Measurements from ENCODE around the gene IQGAP2.

IQGAP2 gene

DNA sequence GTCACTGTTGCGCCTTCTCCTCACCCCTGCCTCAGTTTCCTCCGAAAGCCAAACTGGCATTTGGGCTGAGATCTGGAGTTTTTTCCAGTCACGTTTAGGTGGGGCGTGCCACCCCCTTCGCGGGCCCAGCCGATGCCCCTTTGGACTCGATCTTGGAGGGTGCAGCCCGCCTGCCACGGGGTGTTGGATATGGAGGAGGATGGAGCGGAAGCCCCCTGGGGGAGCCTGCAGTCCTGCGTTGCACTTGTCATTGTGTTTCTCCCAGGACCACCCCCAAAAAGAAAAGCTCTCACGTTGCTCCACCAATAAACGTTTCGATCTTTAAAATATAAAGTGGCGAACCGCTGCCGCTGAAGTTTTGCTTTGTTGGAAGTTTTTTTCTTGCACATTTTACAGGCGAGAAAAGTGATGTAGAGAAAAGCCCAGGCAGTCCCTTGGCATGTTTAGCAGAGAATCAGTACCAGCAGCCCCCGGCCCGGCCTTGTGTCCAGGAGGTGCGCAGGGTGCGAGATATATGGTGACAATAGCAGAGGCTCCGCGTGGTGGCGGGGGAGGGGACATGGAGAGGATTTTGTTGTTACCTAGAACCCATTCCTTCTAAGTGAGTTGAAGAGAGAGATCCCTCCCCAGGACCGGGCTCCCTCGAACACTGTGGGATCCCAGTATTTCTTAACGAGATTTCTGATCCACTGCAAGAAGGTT lies 313.5 kb downstream of the IQGAP2 start:
- Mint-ChIP-seq H3K36me3 (no peaks in the 10 kb centered on the region), H3K4me3 (peak overlapping the region; percentile 79), H3K27me3 (peaks cover 21% of the 10 kb centered on the region), H3K4me1 (peaks cover 17% of the 10 kb centered on the region), H3K9me3 (peaks cover 2% of the 10 kb centered on the region), H3K27ac (no peak overlapping the region)
- ATAC-seq (ENCODE audit: low read depth) (no peak), DNase-seq (ENCODE audit: low spot score in 2 of 2) (no peak)

DNA sequence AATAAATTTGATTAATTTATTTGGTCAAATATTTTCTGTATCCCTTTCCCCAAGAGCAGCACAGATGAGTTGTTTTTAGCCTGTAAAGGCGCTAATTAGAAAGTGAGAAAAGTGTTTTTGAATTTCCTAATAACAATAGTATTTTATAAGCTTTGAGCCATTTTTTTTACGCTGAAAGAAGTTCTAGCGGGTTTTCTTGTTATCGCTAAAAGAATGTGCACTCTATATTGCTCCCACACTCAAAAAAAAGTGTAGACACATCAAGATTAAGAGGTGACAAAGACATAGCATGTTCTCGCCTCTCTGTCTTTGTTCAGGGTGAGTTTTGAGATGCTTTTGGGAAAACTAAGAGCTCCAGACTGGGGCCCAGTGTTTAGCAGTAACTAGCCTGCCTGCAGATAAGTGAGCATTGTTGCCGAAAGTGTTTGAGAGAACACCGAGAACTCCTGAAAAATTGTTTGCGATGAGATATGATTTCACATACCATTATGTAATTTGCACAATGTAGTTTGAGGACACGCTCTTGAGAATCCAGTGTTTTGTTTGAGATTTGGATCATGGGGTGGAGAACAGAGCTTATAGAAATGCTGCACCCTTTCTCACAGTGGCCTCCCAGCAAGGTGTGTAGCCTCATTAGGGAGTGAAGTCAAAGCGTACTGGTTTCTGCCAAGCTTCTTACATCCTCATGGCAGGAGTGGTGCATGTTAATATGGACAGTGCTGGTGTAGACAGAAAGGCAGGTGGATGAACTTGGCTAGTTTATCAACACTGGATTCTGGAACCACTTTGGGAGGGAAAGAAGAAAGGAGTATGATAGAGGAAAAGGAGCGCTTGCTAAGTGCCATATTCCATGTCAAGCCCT lies 314.4 kb downstream of the IQGAP2 start:
- no peak for ATAC-seq (ENCODE audit: low read depth)
- DNase-seq (ENCODE audit: low spot score in 2 of 2): no peak
- Mint-ChIP-seq H3K4me3 (no peak overlapping the region), H3K9me3 (peaks cover 2% of the 10 kb centered on the region), H3K4me1 (peaks cover 17% of the 10 kb centered on the region), H3K27me3 (peaks cover 19% of the 10 kb centered on the region), H3K36me3 (no peaks in the 10 kb centered on the region), H3K27ac (no peak overlapping the region)

DNA sequence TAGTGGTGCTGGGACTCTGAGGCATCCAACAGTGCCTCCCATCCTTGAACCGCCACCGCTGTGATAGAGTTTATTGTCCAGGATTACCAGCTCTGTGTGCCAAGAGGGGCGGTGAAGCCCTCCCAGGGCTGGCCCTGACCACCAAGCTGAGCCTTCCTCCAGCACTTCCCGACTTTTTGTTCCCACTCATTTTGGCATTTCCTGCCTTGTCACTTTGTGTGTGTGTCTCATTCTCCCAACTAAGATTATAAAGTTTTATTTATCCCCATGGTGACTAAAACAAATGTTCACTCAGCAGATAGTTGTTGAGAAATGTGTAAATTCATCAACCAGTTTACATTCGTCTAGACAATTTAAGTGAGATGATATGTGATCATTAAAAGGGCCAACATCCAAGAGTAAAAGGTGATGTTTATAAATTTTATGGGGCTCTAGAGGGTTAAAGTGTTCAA lies 315.3 kb downstream of the IQGAP2 start:
- no peak overlapping the region for H3K27ac Mint-ChIP-seq
- DNase-seq (ENCODE audit: low spot score in 2 of 2): no peak
- H3K9me3 Mint-ChIP-seq: peaks cover 2% of the 10 kb centered on the region
- H3K4me1 Mint-ChIP-seq: peaks cover 17% of the 10 kb centered on the region
- no peak for ATAC-seq (ENCODE audit: low read depth)
- no peak overlapping the region for H3K4me3 Mint-ChIP-seq
- H3K27me3 Mint-ChIP-seq: peaks cover 19% of the 10 kb centered on the region
- H3K36me3 Mint-ChIP-seq: no peaks in the 10 kb centered on the region

DNA sequence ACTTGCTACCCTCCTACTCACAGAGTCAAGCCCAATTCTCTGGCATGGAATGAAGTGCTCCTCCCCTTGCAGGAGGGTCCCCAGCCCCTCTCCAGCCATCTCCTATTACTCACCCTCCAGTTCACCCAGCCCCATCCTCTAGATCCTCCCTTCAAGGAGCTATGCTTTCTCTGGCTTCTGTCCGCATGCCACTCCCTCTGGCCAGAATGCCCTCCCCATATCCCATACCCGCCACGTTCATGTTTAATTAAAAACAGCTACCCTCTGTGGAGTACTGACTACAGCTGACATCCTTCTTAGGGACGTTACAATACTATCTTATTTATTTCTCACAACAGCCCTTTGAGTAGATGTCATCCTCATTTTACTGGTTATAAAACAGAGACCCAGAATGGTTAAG lies 315.8 kb downstream of the IQGAP2 start:
- peaks cover 17% of the 10 kb centered on the region for H3K27me3 Mint-ChIP-seq
- H3K36me3 Mint-ChIP-seq: no peaks in the 10 kb centered on the region
- DNase-seq (ENCODE audit: low spot score in 2 of 2) (no peak), ATAC-seq (ENCODE audit: low read depth) (no peak)
- no peak overlapping the region for H3K4me3 Mint-ChIP-seq
- peaks cover under 1% of the 10 kb centered on the region for H3K9me3 Mint-ChIP-seq
- peaks cover 16% of the 10 kb centered on the region for H3K4me1 Mint-ChIP-seq
- no peak overlapping the region for H3K27ac Mint-ChIP-seq

DNA sequence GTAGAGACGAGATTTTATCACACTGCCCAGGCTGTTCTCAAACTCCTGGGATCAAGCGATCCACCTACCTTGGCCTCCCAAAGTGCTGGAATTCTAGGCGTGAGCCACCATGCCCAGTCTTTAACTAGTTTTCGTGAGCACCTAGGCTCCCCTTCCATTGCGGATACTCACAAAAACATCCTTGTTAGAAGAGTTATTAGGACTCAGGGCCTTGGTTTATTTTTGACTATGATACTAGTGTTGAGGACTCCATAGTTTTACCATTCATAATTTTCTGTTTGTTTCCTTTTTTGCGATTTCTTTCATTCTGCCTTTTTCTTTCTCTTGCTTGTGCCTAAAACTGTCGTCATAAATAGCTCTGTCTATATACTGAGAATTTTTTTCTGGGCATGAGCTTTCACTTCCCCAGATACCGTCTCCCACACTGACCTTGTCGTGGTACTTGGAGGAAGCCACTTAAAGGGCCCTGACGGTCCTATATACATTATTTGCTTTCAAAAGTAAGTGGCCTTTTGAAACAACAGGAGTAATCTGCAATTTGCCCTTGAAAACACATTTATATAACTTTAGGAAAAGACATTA lies 318.0 kb downstream of the IQGAP2 start:
- Mint-ChIP-seq H3K4me1 (peaks cover 9% of the 10 kb centered on the region), H3K4me3 (no peak overlapping the region), H3K27me3 (peaks cover 10% of the 10 kb centered on the region), H3K9me3 (no peaks in the 10 kb centered on the region), H3K36me3 (no peaks in the 10 kb centered on the region), H3K27ac (no peak overlapping the region)
- DNase-seq (ENCODE audit: low spot score in 2 of 2) (no peak), ATAC-seq (ENCODE audit: low read depth) (peak; percentile 72)

DNA sequence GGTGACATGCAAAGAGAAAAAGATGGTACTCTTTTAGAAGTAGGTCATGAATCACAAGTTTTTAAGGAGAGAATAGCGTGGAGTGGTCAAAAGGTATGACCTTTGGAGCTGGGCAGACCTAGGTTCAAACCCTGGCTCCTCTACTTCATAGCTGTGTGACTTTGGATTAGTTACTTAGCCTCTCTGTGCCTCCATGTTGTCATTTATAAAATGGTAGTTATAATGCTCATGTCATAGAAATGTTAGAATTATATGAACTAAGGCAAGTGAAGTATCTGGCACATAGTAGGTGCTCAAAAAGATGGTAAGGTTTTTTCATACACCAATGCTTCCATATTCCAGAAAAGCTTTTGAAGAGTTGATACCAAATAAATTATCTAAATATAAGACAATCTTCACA lies 320.2 kb downstream of the IQGAP2 start:
- Mint-ChIP-seq H3K9me3 (peaks cover 1% of the 10 kb centered on the region), H3K27me3 (peaks cover 4% of the 10 kb centered on the region), H3K36me3 (no peaks in the 10 kb centered on the region), H3K4me1 (peaks cover 3% of the 10 kb centered on the region), H3K27ac (no peak overlapping the region), H3K4me3 (no peak overlapping the region)
- no peak for ATAC-seq (ENCODE audit: low read depth)
- DNase-seq (ENCODE audit: low spot score in 2 of 2): no peak

DNA sequence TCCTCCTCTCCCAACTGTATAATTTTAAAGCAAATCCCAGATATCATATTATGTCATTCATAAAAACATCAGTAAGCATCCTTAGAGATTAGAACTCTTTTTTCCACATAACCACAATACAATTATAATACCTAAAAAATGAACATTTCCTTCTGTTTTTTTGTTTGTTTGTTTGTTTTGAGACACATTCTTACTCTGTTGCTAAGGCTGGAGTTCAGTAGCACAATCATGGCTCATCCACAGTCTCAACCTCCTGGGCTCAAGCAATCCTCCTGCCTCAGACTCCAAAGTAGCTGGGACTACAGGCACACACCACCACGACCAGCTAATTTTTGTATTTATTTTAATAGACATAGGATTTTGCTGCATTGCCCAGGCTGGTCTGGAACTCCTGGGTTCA lies 320.8 kb downstream of the IQGAP2 start:
- Mint-ChIP-seq H3K27me3 (peaks cover under 1% of the 10 kb centered on the region), H3K9me3 (peaks cover 3% of the 10 kb centered on the region), H3K4me1 (peaks cover 3% of the 10 kb centered on the region), H3K27ac (no peak overlapping the region), H3K4me3 (no peak overlapping the region), H3K36me3 (no peaks in the 10 kb centered on the region)
- ATAC-seq (ENCODE audit: low read depth) (no peak), DNase-seq (ENCODE audit: low spot score in 2 of 2) (no peak)

DNA sequence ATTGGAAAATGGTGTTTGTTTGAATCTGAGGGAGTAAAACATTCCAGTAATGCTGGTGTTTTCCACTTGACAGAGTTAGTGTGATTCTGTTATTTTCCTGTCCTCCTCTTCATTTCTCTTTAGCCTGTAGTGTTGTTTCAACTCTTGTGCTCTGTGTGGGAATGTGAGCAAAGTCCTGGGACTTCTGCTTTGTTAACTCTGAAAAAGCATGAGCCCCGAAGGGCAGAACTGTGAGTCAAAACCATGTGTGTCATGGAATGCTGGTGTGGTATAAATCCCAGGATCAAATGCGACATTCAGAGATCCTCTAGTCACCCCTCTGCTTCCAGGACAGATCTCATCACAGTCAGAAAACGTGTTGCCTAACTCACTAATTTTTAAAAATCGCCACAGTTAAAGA lies 321.8 kb downstream of the IQGAP2 start:
- no peak for DNase-seq (ENCODE audit: low spot score in 2 of 2)
- Mint-ChIP-seq H3K27me3 (peaks cover 1% of the 10 kb centered on the region), H3K4me1 (peaks cover 3% of the 10 kb centered on the region), H3K36me3 (peaks cover 2% of the 10 kb centered on the region), H3K9me3 (peaks cover 10% of the 10 kb centered on the region), H3K27ac (no peak overlapping the region), H3K4me3 (no peak overlapping the region)
- no peak for ATAC-seq (ENCODE audit: low read depth)

DNA sequence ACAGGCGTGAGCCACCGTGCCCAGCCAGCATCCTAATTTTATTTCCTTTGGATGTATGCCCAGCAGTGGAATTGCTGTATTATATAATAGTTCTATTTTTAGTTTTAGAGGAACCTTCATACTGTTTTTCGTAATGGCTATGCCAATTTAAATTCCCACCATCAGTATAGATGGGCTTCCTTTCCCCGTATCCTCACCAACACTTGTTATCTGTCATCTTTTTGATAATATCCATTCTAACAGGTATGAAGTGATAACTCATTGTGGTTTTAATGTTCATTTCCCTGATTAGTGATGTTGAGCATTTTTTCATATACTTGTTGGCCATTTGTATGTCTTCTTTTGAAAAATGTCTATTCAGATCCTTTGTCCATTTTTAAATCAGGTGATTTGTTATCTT lies 325.9 kb downstream of the IQGAP2 start:
- Mint-ChIP-seq H3K4me3 (no peak overlapping the region), H3K9me3 (peaks cover 14% of the 10 kb centered on the region), H3K4me1 (peaks cover 8% of the 10 kb centered on the region), H3K27ac (no peak overlapping the region), H3K36me3 (peaks cover 3% of the 10 kb centered on the region), H3K27me3 (peaks cover 9% of the 10 kb centered on the region)
- DNase-seq (ENCODE audit: low spot score in 2 of 2) (no peak), ATAC-seq (ENCODE audit: low read depth) (no peak)

DNA sequence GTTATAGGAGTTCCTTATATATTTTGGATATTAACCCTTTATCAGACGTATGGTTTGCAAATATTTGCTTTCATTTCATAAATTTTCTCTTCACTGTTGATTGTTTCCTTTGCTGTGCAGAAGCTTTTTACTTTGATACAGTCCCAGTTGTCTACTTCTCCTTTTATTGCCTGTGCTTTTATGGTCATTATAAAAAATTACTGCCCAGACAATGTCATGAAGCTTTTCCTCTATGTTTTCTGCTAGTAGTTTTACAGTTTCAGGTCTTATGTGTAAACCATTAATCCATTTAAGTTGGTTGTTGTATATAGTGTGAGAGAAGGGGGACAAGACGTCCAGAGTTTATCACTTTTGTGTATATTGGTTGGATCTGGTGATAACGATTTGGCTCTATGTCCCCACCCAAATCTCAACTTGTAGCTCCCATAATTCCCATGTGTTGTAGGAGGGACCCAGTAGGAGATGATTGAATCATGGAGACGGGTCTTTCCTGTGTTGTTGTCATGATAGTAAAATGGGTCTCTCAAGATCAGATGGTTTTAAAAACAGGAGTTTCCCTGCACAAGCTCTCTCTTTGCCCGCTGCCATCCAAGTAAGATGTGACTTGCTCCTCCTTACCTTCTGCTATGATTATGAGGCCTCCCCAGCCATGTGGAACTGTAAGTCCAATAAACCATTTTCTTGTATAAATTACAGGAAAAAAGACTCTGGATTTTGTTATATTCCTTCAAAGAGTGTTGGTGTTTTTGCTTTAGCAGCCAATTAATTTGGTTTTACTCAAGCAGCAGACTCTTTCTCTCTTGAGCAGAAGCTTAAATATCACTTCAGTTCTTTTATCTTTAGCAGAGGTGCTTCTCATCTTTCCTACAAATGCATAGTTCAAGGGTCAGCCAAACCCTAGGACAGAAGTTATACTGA lies 326.5 kb downstream of the IQGAP2 start:
- peaks cover 9% of the 10 kb centered on the region for H3K27me3 Mint-ChIP-seq
- ATAC-seq (ENCODE audit: low read depth) (no peak), DNase-seq (ENCODE audit: low spot score in 2 of 2) (no peak)
- H3K4me1 Mint-ChIP-seq: peaks cover 8% of the 10 kb centered on the region
- H3K4me3 Mint-ChIP-seq: no peak overlapping the region
- H3K36me3 Mint-ChIP-seq: peaks cover 3% of the 10 kb centered on the region
- H3K27ac Mint-ChIP-seq: no peak overlapping the region
- peaks cover 14% of the 10 kb centered on the region for H3K9me3 Mint-ChIP-seq

DNA sequence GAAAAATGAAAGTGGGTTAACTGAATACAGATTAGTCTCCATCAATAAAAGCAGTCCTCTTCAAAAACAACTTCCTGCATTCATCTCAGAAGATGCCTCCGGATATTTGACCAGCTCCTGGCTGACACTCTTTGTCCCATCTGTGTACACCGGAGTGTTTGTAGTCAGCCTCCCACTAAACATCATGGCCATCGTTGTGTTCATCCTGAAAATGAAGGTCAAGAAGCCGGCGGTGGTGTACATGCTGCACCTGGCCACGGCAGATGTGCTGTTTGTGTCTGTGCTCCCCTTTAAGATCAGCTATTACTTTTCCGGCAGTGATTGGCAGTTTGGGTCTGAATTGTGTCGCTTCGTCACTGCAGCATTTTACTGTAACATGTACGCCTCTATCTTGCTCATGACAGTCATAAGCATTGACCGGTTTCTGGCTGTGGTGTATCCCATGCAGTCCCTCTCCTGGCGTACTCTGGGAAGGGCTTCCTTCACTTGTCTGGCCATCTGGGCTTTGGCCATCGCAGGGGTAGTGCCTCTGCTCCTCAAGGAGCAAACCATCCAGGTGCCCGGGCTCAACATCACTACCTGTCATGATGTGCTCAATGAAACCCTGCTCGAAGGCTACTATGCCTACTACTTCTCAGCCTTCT lies 329.4 kb downstream of the IQGAP2 start:
- H3K4me3 Mint-ChIP-seq: peak overlapping the region; percentile 85
- no peak for DNase-seq (ENCODE audit: low spot score in 2 of 2)

DNA sequence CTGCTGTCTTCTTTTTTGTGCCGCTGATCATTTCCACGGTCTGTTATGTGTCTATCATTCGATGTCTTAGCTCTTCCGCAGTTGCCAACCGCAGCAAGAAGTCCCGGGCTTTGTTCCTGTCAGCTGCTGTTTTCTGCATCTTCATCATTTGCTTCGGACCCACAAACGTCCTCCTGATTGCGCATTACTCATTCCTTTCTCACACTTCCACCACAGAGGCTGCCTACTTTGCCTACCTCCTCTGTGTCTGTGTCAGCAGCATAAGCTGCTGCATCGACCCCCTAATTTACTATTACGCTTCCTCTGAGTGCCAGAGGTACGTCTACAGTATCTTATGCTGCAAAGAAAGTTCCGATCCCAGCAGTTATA lies 329.9 kb downstream of the IQGAP2 start:
- H3K9me3 Mint-ChIP-seq: peaks cover 14% of the 10 kb centered on the region
- DNase-seq (ENCODE audit: low spot score in 2 of 2) (no peak), ATAC-seq (ENCODE audit: low read depth) (peak; percentile 82)
- peak overlapping the region; percentile 85 for H3K4me3 Mint-ChIP-seq
- H3K27ac Mint-ChIP-seq: peak overlapping the region; percentile 33
- H3K27me3 Mint-ChIP-seq: peaks cover 9% of the 10 kb centered on the region
- H3K4me1 Mint-ChIP-seq: peaks cover 8% of the 10 kb centered on the region
- H3K36me3 Mint-ChIP-seq: peaks cover 3% of the 10 kb centered on the region

More for the DNA sequence above, 329.4 kb downstream of the IQGAP2 start:
- H3K27ac Mint-ChIP-seq: peak overlapping the region; percentile 33
- ATAC-seq (ENCODE audit: low read depth): peak; percentile 30
- peaks cover 8% of the 10 kb centered on the region for H3K4me1 Mint-ChIP-seq
- peaks cover 9% of the 10 kb centered on the region for H3K27me3 Mint-ChIP-seq
- H3K9me3 Mint-ChIP-seq: peaks cover 14% of the 10 kb centered on the region
- H3K36me3 Mint-ChIP-seq: peaks cover 3% of the 10 kb centered on the region
